HG03066 (cell line): ENCODE results near the gene RTN4RL1.

Experiments
- ATAC-seq: cut with Tn5 transposase; IDR thresholded peaks from one replicate; pipeline ENCODE4 v1.9.1; 2021; ENCODE audit warnings: low read depth; ENCODE audit not compliant: unreplicated experiment

RTN4RL1 gene, protein sequence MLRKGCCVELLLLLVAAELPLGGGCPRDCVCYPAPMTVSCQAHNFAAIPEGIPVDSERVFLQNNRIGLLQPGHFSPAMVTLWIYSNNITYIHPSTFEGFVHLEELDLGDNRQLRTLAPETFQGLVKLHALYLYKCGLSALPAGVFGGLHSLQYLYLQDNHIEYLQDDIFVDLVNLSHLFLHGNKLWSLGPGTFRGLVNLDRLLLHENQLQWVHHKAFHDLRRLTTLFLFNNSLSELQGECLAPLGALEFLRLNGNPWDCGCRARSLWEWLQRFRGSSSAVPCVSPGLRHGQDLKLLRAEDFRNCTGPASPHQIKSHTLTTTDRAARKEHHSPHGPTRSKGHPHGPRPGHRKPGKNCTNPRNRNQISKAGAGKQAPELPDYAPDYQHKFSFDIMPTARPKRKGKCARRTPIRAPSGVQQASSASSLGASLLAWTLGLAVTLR

DNA sequence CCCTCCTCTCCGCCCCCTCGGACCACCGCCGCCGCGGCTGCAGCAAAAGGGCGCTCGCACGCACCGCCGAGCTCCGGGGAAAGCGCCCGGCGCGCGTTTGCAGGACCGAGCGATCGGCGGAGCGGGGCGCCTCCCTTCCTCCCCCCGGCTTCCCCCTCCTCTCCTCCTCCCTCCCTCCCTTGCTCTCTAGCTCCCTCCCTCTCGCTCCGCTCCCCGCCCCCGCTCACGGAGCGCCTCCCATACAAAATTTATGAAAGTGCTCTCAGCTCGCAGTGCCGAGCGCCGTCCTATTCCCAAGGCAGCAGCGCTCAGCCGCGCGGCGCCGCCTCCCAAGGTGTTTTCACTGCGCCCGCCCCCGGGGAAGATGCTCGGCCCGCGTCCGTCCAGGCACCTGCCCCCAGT is at the start of gene RTN4RL1:
TSS of gene RTN4RL1 (minus strand) at position 115 of the 402 bp plus-strand sequence. CDS start 469 bp downstream, outside the sequence.
- ATAC-seq: no peak

DNA sequence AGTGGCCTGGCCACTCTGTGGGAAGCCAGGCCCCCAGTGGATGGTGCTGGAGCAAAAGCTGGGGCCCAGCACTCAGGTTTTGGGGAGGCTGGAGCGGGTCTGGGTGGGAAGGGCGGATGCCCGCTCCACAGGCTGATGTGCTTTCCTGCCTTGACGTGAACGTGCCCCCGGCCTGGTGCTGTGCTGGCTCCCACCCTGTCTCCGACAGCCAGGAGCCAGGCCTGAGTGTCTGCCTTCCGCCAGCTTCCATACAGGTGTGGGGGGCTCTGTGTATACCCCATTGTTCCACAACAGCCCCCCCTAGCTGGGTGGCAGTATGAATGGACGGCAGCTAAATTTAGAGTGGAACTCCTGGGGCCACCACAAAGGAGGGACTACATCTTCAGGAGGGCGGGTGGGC is 49.8 kb upstream of the RTN4RL1 start:
- no peak for ATAC-seq

DNA sequence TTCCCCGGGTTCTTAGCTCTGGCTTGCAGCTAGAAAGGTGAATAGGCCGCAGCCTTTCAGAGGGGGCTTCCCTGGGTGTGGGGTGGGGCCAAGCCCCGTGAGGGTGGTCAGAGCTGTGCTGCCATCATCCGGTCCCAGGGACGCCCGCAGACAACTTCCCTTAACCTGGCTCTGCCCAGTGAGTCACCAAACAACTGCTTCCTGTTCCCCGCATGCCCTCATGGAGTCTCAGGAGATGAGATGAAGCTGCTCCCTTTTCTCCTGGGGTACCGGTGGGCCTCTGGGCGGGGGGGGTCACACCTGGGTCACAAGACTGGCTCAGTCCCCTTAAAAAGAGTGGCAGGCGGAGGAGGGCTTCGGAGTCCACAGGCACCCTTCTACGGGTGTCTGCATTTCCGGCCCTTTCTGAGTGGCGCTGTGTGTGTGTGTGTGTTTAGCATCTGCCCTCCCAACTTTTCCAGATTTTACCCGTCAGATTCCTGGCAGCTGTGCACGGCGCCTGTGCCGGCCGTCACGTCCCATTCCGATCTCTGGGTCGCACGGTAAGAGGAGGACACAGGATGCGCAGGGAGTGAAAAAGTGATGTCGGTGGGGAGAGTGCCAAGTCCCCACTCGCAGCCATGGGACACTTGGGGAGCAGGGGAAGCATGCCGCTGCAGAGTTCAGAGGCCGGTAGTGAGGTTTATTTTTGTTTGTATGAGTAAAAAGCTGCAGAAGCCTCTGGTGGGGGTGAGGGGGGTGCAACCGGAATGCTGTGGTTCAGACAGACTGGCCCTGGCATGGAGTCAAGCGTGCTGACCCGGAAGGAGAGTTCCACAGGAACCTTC is 46.5 kb upstream of the RTN4RL1 start:
- no peak for ATAC-seq

DNA sequence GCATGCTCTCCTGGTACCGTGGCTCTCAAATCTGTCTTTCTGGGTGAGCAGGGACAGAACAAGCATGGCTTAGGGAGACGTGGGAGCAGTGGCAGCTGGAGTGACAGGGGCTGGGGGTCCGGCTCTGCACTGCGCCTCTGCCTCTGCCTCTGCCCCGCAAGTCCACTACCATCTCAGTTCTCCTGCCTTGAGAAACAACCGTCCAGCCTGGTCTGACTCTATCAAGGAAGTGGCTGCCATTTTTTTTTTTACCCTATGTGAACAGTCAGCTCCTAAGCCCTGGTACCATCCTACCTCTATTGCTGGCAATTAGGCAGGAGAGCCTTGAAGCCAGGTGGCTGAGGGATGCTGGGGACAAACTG is 45.9 kb upstream of the RTN4RL1 start:
- ATAC-seq: no peak

DNA sequence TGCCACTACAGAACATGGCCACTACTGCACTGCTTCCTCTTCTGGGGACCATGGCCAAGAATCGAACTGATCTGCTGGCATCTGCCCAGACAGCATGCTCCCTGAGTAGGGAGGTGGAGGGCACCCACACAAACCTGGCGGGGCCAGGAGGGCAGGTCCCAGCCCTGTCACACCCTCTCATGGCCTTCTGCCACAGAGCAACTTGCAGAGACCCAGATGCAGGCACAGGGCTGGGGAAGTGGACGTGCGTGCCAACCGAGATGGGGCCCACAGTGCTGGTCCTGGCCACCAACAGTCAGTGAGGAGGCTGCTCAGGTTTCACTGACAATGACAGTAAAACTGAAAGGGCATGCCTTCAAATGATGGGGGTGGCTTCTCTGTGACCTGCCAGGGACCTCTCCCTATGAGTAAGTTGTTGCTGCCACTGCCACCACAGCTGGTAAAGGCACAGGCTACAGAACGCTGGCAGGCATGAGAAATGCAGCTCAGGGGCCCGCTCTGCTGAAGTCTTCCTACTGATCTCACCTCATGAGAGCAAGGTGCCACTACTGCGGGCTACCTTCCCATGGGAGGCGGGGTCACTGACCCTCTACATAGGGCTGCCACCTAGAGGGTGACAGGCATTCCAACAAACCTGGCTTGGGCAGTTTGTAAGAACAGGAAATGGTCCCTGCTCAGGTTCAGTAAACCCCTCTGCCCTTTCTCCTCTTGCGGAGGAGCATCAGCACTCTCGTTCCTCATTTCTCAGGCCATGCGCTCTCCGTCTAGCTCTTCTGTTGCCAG is 45.3 kb upstream of the RTN4RL1 start:
- ATAC-seq: peak; percentile 84

DNA sequence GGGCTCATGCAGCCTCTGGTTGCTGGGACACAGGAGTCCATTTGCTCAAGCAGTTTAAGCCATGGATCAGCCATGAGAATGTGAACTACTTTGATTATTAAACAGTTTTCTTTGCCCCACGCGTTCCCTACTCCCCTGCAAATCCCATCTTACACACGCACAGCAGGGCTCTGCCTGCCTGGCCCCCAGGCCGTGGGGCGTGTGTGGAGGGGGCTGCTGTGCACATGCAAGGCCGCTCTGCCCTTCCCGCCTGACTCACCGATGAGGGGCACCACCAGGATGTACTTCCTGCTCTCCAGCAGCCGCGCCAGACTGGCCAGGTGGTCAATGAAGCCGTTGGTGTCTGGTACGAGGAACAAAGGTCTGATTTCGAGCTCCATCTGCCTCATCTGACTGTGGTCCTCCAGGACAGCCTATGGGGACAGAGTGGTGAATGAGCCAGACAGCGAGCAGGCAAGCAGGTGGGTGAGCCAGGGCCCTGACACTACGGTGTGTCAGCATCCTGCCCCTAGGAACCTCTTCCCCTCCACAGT is 43.5 kb upstream of the RTN4RL1 start:
- ATAC-seq: no peak

DNA sequence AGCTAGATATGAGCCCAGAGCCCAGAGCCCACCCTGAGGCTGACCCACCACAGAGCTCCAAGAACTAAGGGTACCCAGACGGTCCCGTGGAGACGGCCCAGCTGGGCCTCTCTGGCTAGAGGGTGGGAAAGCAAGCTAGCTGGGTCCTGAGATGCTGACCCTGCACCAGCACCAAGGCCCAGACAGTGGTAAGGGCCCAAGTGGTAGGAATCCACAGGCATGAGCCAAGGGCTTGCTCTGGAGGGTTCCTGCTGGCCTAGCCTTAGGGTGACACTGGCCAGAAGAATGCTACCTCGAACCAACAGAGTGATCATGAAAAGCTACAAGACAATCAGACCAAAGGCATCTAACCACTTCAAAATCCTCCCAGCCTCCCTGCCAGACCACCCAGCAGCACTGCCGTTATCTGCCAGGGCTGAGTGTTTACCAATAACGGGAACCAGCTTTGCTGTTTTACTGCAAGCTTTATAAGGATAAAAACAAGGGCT is 42.9 kb upstream of the RTN4RL1 start:
- ATAC-seq: no peak

DNA sequence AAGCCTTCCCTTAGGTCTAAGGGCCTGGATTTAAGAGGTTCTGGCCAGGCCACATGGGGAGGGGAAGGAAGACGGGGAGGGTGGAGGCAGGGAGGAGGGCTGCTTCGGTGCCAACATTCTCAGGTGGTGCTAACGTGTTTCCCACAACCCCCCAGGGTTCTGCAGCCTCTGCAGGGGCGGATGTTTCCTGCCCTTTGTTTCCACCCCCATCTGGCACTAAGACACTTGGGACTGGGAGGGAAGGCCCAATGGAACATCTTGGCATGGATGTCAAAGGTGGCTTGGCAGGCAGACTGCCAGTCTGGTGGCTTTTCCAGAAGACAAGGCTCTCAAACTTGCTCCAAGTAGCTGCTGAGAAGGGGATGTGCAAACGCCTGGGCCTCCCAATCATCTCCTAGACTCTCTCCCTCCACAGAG is 42.5 kb upstream of the RTN4RL1 start:
- no peak for ATAC-seq

DNA sequence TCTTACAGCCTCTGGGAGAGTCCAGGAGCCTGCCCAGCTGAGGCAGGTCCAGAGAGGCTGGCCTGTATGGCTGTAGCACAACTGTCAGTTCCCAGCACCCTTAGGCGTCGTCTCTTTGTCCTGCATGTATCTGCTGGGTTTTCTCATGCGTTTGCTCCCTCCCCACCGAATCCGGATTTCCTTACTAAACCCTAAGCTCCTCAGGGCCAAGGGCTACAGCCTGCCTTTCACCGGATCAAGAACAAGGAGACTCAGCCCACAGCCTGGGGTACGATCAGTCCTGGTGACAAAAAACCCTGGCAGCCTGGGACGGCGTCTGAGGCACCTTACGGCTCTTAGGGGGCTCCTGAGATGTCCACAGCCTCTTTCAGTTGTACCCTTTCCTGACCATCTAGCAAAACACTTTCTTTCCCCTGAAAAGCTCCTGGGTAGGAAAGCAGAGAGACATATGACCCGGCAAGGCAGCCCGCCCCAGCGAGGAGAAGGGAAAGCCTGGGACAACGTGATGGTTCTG is 42.0 kb upstream of the RTN4RL1 start:
- ATAC-seq: no peak

DNA sequence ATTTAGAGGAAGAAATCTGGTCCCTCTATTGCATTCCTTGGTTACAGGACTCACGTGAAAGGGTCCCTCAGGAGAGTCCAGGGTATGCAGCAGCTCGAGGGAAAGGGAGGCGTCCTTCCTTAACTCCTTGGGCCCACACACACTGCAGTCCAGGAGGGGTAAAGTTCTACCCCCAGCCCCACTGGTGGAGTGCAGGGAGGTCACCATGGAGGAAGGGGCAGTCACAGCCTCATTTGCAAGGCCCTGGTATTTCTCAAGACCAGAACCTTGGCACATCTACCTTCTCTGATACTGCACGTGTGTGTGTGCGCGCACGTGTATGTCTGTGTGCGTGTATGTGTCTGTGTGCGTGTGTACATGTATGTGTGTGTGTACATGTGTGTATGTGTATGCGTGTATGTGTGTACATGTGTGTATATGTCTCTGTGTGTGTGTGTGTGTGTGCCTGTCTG is 40.8 kb upstream of the RTN4RL1 start:
- no peak for ATAC-seq

DNA sequence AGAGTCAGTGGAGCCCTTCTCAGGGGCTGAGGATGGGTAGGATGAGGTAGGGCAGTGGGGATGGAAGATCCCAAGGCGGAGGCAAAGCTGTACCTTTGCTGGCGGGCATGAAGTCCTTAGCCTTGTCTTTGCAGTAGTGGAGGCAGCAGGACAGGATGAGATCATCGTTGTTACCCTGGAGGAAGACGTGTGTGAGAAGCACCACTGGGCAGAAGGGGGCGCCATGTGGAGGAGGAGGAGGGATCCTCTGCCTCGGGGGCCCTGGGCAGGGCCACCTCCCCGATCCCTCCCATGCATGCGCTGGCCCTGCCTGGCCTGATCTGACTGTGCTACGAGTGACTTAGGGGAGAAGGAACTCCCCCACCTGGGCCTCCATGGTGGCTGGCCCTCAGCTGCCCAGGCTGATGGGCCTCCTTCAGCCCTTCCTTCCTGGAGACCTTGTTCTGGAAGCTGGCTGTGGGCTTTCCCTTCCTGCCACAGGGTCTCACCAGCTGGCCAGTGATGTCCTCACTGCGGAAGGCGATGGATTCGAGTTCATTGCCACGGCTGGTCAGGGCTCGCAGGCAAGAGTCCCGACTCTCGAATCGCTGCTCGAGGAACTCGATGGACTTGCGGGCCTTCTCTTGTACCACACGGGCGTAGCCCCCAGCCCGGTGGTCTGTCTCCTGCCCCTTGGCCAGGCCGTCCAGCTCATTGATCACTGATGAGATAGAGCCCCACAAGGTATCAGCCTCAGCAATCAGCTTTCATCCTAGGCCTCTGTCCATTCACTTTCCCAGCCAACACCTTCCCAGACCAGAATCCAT is 40.0 kb upstream of the RTN4RL1 start:
- no peak for ATAC-seq

DNA sequence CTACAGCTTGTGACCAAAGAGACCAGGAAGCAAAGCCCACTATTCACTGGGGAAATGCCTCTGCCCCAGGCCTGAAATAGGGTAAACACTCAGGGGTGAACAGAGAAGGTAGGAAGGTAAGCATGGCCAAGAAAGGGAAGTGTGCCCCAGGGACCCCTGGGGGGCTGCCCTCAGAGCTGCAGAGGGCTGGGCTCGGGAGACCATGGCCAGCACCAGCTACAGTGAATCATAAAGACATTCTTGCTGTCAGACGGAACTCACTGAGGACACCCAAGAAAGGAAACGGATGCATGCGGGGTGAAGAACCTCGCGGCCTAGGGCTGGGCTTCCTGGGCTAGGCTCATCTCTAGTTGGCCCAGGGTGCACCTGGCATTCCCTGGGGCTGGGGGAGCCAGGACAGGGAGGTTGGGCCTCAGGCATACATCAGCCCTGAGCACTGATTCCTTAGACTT is 39.4 kb upstream of the RTN4RL1 start:
- no peak for ATAC-seq

DNA sequence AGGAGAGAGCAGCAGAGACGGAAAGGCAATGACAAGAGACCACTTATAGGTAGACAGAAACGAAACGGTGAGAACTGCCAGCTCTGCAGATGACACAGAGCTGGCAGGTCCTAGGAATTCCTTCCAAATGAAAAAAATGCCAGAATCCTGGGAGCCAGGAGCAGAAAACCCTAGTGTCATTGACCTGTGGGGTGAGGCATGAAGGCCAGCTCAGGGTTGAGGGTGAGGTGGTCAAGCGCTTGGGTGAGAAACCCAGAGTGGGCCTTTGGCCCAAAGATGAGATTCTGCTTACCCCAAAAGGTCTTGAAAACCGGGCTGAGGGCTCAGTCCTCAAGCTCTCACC is 39.0 kb upstream of the RTN4RL1 start:
- no peak for ATAC-seq

DNA sequence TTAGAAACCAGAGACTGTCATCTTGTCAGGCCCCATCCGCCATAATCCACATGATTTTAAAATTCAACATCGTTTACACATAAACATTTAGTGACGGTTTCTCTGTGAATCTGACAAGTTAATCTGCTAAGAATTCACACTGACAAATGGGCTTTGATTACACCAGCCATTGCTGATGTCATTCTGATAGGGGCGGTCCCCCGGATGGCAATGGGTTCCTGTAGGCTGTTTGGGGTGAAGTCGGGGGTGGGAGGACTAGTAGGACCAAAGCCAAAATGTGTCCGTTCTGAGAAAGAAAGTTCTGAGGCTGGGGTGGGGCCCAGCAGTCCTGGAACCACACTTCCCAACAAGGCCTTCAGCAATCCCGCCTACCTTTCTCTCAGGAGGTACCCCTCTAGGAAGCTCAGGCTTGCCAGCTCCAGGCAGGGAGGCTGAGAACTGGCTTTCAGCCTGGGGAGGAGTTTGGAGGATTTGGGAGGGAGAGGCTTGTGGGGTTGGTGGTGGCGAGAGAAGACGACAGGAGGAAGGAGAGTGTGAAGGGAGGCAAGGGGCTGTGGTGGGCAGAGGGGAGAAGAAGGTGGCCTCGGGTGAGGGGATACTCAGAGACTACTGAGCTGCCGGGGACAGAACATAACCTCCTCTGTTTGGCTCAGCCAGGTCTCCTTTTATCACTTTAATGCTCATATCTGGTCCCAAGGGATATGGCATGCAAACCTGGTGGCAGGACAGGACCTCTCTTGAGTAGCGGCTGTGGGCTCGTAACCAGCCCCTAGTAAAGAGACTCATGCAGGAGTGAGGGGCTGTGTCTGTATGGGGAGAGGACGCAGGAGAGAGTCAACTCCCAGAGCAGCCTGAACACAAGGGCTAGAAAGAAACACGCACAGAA is 38.4 kb upstream of the RTN4RL1 start:
- no peak for ATAC-seq

DNA sequence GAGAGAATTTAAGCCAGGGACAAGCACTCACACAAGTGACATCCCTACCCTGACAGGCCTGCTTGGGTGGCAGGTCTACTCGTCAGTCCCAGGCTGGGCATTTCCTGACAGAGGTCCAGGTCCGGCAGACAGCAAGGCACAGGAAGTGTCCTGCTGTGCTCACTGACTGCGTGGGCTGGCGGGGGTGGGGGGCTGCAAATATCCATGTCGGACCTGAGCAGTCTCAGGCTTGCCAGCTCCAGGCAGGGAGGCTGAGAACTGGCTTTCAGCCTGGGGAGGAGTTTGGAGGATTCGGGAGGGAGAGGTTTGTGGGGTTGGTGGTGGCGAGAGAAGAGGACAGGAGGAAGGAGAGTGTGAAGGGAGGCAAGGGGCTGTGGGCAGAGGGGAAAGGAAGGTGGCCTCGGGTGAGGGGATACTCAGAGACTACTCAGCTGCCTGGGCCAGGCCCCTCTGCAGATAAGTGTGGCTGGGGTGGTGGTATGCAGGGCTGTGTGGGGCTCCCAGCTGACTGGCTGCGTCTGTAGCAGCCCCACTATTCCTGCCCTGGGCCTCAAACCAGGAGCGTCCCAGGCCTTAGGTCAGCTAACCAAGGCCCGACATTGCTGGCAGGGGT is 37.5 kb upstream of the RTN4RL1 start:
- ATAC-seq: no peak

DNA sequence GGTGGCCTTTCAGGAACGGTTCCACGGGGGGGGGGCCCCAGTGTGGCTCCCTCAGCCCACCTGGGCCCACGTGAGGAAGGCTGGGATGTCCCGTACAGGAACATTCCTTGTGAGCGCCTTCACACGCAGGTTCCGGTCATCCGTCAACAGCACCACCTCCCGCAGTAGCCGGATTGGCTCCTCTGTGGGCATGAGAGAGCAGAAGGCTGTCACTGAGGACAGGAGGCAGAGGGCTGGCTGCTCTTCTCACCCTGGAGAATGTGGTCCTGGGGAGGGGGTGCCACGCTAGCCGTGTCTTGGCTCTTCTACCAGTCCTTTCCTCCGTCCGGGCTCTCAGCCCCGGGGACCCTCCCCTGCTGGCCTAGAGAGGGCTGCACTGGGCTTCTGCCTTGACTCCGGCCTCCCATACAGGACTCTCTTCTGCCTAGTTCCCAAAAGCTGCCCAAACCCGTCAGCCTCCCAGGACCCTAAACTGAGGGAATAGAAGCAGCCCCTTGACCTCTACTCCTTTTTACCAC is 36.4 kb upstream of the RTN4RL1 start:
- ATAC-seq: no peak

DNA sequence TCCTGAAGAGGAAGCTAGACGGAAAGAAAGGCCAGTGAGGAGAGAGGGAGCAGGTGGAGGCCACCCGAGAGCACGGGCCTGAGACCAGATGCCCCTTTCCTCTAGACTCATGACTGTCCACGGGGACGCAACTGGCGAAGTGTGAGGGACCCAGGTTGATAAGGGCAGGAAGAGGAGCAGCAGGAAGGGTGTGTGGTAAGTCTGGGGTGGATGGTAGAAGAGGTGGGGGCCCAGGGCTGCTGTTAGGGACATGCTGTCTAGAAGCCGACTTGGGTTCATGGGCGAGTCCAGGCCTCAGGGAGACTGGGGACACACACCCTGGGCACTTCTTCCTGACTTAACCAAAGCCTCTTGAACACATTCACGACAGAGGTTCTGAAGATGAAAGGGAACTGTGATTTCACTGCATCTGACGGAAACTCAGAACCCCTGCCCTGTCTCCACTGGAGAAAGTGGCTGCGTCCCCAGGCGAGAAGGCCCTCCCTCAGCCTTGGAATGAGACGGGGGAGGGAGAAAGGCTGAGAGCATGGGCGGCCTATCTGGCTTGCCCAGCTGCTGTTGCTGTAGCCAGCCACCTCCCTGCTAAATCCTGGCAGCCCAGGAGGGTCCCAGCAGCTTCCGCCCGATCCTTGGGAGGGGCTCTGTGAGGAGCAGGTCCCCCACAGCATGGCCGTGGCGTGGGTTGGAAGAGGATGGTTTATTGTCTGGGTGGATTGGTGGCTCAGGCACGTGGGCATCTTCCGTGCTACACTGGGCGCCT is 35.7 kb upstream of the RTN4RL1 start:
- ATAC-seq: no peak
